Fibroblast of skin of right biceps (primary cell): Measurements from ENCODE around the gene C2CD4A.

Experiments used
- DNase-seq: peaks from one replicate; pipeline ENCODE4 v3.0.0-alpha.2; 2013

The C2CD4A gene

DNA sequence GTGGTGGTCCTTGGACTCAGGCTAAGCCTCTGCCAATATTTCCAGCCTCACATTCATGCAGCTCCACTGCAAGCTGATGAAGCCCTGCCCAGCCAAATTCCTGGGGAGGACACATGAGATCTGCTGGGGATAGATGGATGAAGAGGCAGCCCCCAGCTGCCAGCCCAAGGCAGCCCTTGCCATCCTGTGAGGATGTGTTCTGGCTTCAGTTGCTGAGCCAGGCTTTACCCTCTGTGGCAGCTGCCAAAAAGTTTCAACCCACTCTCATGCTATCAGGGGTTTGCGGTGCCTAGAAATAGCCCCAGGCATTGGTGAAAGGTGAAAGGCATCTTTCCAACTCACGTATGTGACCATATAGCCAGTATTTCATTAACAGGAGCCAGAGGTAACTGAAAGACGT lies 37.6 kb downstream of the C2CD4A start:
- no peak for DNase-seq

DNA sequence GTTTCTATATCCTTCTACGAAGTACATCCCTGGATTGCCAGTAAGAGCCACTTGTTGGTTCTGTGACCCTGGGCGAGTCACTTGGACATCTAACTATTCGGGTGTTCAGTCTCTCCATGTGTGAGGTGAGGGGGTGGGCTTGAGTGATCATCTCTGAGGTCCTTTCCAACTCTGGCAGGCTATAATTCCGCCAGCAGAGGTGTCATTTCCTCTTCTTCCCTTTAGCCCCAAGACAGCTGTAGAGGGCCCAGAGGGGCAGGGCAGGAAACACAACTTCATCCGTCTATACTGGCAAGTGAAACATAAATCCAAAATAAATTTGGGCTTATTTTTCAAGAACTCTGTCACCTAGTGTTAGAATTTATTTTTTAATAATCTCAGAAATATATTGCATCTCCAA lies 38.1 kb downstream of the C2CD4A start:
- DNase-seq: no peak

DNA sequence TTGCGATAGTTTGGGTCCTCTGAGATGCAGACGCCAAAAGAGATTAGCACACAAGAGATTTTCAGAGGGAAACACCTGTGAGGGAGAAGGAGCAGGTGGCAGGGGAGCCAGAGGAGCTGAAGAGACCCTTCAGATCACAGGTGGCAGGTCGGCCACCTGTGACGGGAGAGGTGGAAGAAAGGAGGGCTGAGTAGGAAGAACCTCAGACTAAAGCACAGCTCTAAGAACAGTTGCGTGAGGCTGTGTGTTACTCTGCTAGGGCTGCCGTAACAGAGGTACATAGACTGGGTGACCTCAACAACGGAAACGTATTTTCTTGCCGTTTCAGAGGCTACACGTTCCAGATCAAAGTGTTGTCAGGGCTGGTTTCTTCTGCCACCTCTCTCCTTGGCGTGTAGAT lies 38.5 kb downstream of the C2CD4A start:
- DNase-seq: no peak

DNA sequence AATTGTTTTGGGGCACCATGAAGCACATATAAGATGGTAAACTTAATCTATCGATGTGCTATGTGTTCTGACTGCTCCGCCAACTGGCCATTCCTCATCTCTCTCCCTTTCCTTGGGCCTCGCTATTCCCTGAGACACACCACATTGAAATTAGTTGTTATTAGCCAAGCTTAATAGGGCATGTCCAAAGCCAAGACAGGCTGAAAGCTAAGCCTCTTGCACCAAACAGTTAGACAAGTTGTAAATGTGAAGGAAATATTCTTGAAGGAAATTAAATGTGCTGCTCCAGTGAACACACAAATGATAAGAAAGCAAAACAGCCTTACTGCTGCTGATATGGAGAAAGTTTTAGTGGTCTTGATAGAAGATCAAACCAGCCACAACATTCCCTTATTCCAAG lies 39.3 kb downstream of the C2CD4A start:
- DNase-seq: no peak

DNA sequence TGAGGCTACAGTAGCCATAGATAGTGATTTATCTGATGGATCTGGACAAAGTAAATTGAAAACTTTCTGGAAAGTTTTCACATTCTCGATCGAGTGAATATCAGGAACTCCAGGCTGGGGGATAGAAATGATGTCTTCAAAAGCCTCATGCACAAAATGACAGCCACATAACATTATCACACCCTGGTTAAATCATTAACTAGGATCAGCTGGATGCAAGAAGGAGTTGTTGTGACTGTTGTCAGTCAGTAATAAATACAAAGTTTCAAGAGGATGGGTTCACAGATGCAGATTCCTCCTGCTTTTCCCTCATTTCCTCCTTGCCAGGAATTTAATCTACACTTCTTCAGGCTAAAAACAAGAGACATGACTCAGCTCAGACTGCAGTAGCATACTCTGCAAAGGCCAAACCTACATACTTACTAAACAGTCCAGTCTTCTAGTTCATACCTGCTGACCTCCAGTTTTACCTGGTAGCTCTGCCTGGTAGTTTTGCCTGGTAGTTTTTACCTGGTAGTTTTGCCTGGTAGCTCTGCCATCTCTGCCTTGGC lies 40.9 kb downstream of the C2CD4A start:
- peak; percentile 24 for DNase-seq

DNA sequence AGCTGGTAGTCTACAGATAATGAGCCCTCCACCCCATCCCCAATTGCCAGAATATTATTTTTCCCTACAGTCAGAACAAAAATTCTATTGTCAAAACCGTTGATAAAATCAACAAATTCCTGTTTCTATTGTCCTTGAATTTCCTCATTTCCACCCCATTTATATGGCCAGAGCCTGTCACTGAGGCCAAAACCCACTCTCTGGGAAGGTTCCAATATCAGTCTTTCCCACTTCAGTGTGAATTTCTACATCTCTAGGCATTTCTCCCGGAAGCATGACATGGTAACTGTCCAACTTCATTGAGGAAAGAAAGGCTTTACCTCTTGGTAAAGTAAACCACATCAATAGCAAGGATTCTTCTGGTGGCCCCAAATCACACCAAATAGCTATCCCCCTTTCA lies 41.6 kb downstream of the C2CD4A start:
- DNase-seq: no peak

DNA sequence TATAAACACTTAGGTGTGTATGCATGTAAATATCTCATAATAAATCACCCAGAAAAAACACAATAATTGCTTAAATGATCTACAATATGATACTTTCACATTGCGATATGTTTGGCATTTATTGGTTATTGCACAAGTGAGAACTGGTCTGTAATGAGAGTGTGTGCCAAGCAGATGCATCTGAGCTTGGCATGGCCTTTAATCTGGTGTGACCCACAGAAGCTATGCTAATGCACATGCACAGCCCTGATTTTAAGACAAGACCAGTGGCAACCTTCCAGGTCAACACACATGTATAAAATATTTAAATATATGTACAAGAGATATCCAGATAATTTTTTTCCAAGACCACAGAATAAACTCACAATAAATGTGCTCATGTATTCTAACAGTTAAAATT lies 42.7 kb downstream of the C2CD4A start:
- DNase-seq: no peak

DNA sequence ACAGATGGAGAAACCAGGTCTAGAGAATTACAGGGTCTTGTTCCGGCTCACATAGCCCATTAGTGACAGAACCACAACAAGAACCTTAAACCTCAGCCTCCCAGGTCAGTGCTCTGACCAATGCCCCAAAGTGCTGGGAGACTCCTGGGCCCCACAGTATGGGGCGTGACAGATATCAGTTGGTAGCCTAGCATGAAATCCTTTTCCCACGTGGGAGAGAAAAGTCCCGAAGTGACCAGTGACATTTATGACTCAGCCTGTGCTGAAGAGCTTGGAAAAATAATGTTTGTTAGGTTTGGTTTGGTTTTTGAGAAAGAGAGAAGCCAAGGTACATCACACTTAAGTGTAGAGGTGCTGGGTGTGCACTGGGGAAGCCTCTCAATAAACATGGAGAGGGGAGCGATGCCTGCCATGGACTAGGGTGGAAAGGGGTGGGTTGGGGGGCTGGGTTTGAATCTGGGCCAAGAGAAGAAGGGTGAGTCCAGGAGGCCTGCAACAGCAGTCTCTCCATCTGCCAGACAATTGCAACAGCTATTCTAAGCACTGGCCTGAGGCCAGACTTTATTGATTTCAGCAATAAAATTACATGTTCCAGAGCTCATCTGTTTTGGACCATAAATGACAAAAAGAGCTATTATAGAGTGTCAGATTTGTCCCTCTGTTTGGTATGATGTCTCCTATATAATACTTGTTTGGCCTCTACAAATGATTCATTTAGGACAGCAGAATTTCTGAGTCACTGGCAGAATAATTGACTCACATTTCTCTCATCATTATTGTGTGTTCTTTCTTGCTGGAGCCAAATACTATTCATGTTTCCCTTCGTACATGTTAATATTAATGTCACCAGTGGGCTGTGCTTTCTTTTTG lies 43.4 kb downstream of the C2CD4A start:
- DNase-seq: peak; percentile 78

DNA sequence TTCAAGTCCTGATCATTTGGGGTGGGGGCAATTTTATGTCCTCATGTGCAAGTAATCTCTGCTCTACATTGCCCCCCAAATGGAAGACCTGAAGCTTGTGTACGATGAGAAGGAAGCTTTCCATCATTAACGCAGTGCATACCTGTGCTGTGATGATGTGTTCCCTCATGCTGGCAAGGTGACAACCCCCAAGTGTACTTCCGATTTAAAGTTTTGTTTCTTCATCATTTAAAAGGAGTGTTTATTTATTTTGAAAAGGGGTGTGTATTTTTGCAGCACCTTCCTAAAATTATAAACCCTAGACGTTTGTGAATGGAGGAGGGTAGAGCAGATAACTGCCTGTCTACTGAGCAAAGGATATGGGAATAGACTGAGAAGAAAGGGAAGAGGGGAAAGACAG lies 45.3 kb downstream of the C2CD4A start:
- DNase-seq: no peak

DNA sequence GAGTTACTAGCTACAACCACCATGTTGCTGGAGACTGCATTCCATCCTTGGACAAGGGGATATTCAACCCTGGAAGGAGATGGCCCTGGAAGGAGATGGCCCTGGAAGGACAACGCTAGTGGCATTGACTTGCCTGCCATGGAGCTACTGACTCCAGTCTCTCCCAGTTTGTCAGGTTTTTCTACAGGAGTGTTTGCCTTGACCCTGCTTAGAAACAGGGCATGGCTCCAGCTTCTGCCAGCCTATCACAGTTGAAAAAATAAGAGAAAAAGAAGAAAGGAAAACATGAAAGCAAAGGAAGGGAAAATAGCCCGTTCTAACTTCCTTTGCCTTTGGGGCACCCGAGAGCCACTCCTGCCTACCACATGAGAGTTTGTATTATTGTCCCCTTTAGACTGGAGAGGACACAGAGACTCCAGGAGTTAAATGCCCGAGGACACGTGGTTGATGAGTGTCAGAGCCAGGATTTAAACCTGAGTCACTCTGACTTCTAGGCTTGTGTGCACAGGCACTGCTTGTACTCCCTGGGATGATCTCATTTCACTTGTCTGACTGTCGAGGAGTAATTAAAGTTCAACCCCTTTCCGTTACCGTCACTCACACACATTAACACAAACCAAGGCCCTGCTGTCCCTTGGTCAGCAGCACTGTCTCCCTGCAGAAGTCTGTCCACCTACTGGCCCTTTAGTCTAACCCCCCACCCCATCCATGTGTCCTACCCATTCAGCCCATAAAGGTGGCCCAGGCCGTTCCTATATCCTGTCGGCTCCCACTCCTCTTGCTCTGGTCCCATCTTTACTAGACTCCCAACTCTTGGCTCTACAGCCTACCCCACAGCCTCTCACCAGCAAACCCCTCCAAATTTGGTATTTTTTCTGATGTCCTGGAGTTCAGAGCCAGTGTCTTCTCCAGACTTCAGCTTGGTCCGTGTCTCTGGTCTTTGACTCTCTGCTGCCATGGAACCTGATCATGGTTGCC lies 46.1 kb downstream of the C2CD4A start:
- peak; percentile 88 for DNase-seq

DNA sequence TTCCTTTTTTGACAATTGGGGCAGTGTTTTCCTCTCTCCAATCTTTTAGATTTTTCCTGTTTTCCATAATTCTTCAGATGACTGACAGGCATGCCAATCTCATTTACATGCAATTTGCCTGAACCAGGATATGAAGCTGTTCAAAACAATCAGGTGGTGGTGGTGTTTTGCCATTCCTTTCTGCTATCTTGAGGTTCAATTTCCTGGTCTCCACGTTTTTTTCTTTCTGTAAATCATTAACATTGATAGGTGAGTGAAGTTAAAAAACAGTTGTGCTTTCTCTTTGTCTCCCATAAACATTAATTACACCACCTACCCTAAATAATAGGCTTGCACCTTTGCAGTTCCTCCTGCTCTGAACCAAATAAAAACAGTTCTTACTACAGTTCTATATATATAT lies 49.1 kb downstream of the C2CD4A start:
- DNase-seq: no peak

DNA sequence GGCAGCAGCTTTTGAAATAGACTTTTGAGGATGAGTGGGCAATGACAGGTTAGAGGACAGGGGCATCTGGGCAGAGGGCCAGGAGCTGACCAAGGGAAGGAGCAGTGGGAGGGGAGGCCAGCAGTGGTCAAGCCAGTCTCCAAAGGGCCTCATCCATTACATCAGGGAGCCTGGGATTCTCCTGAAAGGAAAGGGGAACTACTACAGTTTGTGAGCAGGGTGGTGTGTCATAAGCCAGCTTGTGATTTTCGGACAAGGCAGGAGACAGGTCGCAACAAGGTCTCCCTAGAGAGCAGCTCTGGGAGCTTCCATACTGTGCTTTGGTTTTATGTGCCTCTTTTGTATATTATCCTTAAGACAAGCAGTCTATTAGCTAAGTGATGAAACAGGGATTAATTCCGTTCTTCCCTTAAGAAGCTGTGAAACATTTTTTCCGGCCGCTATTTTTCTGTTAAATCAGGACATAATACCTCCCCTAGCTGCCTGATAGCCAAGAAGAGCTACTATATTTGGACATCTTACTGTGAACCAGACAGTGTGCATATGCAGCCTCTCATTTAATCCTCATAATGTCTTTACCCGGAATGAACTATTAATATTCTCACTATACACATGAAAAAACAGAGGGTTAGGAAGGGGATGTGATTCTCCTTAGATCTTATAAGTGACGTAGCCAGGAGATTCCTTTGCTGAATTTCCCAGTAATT lies 51.9 kb downstream of the C2CD4A start:
- DNase-seq: peak; percentile 55

DNA sequence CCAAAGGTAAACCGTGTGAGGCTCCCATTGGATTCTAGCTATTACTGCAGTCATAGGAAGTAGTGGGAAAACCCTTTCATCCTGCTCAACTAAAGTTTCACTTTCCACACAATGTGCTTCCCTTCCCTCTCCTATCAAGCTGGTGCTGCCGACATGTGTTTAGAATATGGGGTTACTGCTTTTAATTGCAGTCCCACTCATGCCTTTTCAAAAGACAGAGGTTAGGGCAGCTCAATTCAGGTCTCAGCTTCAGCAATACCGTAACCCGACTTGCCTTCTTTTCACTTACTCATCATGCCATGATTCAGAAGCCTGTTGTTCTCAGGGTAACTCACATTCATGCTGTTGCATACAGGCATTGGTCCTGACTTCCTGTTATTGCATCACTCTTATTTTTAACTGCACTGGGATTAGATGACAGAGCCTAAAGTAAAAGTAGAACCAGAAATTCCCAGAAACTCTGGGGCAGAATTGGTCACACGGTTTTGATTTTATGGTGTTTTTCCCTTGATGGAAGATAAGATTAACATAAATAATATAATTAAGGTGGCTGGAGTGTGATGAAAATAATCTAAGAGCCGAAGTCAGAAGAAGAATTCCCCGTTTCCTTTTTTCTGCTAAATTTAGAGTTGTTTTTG lies 52.6 kb downstream of the C2CD4A start:
- DNase-seq: peak; percentile 95

DNA sequence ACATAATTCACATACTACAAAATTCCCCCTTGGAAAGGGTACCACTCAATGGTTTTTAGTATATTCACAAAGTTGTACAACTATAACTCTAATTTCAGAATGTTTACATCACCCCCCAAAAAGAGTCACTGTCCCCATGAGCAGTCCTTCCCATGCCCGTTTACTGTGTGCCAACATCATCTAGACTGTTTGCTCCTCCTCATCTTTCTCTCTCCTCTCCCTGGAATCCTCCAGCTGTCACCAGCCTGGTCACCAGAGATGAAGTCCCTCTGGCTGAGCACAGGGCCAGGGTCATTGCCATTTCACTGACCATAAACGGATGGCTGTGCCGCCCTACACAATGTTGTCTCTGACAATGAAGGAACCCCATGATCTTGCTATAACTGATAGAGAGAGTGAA lies 53.1 kb downstream of the C2CD4A start:
- DNase-seq: no peak
